Mesothelial cell of epicardium (in vitro differentiated cells): ENCODE data around the gene GPR18. TPM values are rescaled to one million over a fixed set of nuclear protein-coding genes. Genes with fewer than 3 reads are reported as not detected.

Experiments used
- DNase-seq, 2 experiments: peaks; one replicate each; pipeline ENCODE4 v3.0.0; 2021; ENCODE audit warnings: low spot score in 2 of 2; ENCODE audit not compliant: unreplicated experiment in 2 of 2
- H3K27ac Mint-ChIP-seq: 2 replicates; pipeline ENCODE4 v1.8.0; 2021; ENCODE audit warnings: mixed read lengths
- H3K27me3 Mint-ChIP-seq: 2 replicates; pipeline ENCODE4 v1.8.0; 2021; ENCODE audit warnings: low read depth, mixed read lengths
- H3K36me3 Mint-ChIP-seq: 2 replicates; pipeline ENCODE4 v1.8.0; 2021; ENCODE audit warnings: mixed read lengths
- H3K4me1 Mint-ChIP-seq: 2 replicates; pipeline ENCODE4 v1.8.0; 2021; ENCODE audit warnings: mixed read lengths
- H3K4me3 Mint-ChIP-seq: 2 replicates; pipeline ENCODE4 v1.8.0; 2021; ENCODE audit warnings: mild to moderate bottlenecking, moderate library complexity, mixed read lengths
- H3K9me3 Mint-ChIP-seq: 2 replicates; pipeline ENCODE4 v1.8.0; 2021; ENCODE audit warnings: mixed read lengths
- CTCF ChIP-seq: fragments of 200-600 bp; sonication (generic); IDR thresholded peaks from one replicate; pipeline ENCODE4 v1.5.0; 2021; ENCODE audit warnings: antibody characterized with exemption; ENCODE audit not compliant: unreplicated experiment
- total RNA-seq: library from RNA; stranded (reverse); gene quantifications from 3 replicates; pipeline ENCODE4 v1.2.1, GENCODE V29; 2021

GPR18 gene
- total RNA-seq, 1 donor from 2014 or later: not detected

GRCh38 chr13:99223587-99223986, 34.6 kb downstream of the GPR18 start:
- no peak for DNase-seq
- Mint-ChIP-seq H3K27ac (no peak overlapping the region), H3K27me3 (no peaks in the 10 kb centered on the region), H3K9me3 (peaks cover 19% of the 10 kb centered on the region), H3K4me3 (no peak overlapping the region), H3K36me3 (peaks cover 9% of the 10 kb centered on the region), H3K4me1 (peaks cover under 1% of the 10 kb centered on the region)
- TF ChIP-seq CTCF: no peak

GRCh38 chr13:99221567-99222239, 36.5 kb downstream of the GPR18 start:
- no peak for TF ChIP-seq CTCF
- H3K4me3 Mint-ChIP-seq: no peak overlapping the region
- DNase-seq: no peak
- no peaks in the 10 kb centered on the region for H3K27me3 Mint-ChIP-seq
- H3K4me1 Mint-ChIP-seq: peaks cover 6% of the 10 kb centered on the region
- peaks cover 19% of the 10 kb centered on the region for H3K9me3 Mint-ChIP-seq
- H3K36me3 Mint-ChIP-seq: peaks cover 9% of the 10 kb centered on the region
- no peak overlapping the region for H3K27ac Mint-ChIP-seq

GRCh38 chr13:99220199-99220935, 37.8 kb downstream of the GPR18 start:
- Mint-ChIP-seq H3K36me3 (peaks cover 10% of the 10 kb centered on the region), H3K9me3 (peaks cover 19% of the 10 kb centered on the region), H3K27me3 (no peaks in the 10 kb centered on the region), H3K27ac (no peak overlapping the region), H3K4me1 (peaks cover 6% of the 10 kb centered on the region), H3K4me3 (no peak overlapping the region)
- no peak for DNase-seq
- TF ChIP-seq CTCF: no peak

- Mint-ChIP-seq H3K27ac (no peak overlapping the region), H3K4me1 (peaks cover 9% of the 10 kb centered on the region), H3K36me3 (peaks cover 13% of the 10 kb centered on the region), H3K27me3 (no peaks in the 10 kb centered on the region), H3K9me3 (peaks cover 19% of the 10 kb centered on the region), H3K4me3 (no peak overlapping the region)
- TF ChIP-seq CTCF: no peak
- no peak for DNase-seq
Measured at GRCh38 chr13:99218969-99219368, 39.2 kb downstream of the GPR18 start.

GRCh38 chr13:99218545-99218944, 39.6 kb downstream of the GPR18 start:
- Mint-ChIP-seq H3K4me1 (peaks cover 9% of the 10 kb centered on the region), H3K27me3 (no peaks in the 10 kb centered on the region), H3K9me3 (peaks cover 17% of the 10 kb centered on the region), H3K4me3 (no peak overlapping the region), H3K36me3 (peaks cover 13% of the 10 kb centered on the region), H3K27ac (peak overlapping the region; percentile 2)
- DNase-seq: no peak
- TF ChIP-seq CTCF: no peak
